Upper lobe of left lung (tissue), 6 donors: ENCODE results near the gene NKAIN2. TPM values are rescaled to one million over a fixed set of nuclear protein-coding genes. Genes with fewer than 3 reads are reported as not detected.
"Not testable (repeated sequence)": the region's sequence is repeated elsewhere in the genome, so short reads cannot be mapped to it uniquely, and the experiment has no call there.

Experiments
- ATAC-seq, 2 donors: fragments of 200-7000 bp; cut with Tn5 transposase; one replicate each; pipeline ENCODE4 v1.9.1; 2022; ENCODE audit warnings: mild to moderate bottlenecking in 2 of 2, moderate library complexity in 2 of 2; ENCODE audit not compliant: low FRiP score in 2 of 2
- DNase-seq, 2 donors: peaks; one replicate each; pipeline ENCODE4 v3.0.0-alpha.2; 2019 to 2020
- H3K27ac ChIP-seq, 4 donors: fragments of 200-600 bp; sonication (generic); one replicate each; pipeline ENCODE4 v1.5.1; 2016 to 2019
- H3K27me3 ChIP-seq, 4 donors: fragments of 200-600 bp; sonication (generic); one replicate each; pipeline ENCODE4 v1.5.1; 2017 to 2019
- H3K36me3 ChIP-seq, 4 donors: fragments of 200-600 bp; sonication (generic); one replicate each; pipeline ENCODE4 v1.5.1; 2016 to 2019
- H3K4me1 ChIP-seq, 4 donors: fragments of 200-600 bp; sonication (generic); one replicate each; pipeline ENCODE4 v1.5.1; 2018 to 2019
- H3K4me3 ChIP-seq, 4 donors: fragments of 200-600 bp; sonication (generic); one replicate each; pipeline ENCODE4 v1.5.1; 2017 to 2019; ENCODE audit warnings: mild to moderate bottlenecking in 2 of 4, moderate library complexity in 1 of 4
- H3K9me3 ChIP-seq, 4 donors: fragments of 200-600 bp; sonication (generic); one replicate each; pipeline ENCODE4 v1.5.1; 2018 to 2019
- EP300 ChIP-seq, 4 donors: sonication (generic); formaldehyde crosslinking; IDR thresholded peaks; one replicate each; pipeline ENCODE4 v1.5.1; 2017; ENCODE audit warnings: antibody characterized with exemption in 4 of 4, control low read depth in 2 of 4
- POLR2A ChIP-seq, 4 donors: fragments of 450-650 bp; IDR thresholded peaks; one replicate each; pipeline ENCODE4 v1.5.1; 2016 to 2017; ENCODE audit warnings: antibody characterized with exemption in 4 of 4, mild to moderate bottlenecking in 2 of 4
- POLR2AphosphoS5 ChIP-seq, 2 donors: sonication (generic); formaldehyde crosslinking; IDR thresholded peaks; one replicate each; pipeline ENCODE4 v1.5.1; 2017; ENCODE audit warnings: antibody characterized with exemption in 2 of 2
- WGBS, 2 donors: methylation state at CpG; one replicate each; pipeline ENCODE4 v1.1.5; 2017 to 2018; 5-methylcytosine and 5-hydroxymethylcytosine counted together
- total RNA-seq, 6 donors: library from RNA; depleted of rRNA in 4 of 6; stranded (reverse); fragments of >200 nt in 4 of 6; gene quantifications; one replicate each; pipeline versions ENCODE4 v1.1.0 to v1.2.1, GENCODE V29; 2016 to 2021
- TF ChIP-seq, protein P1 (sequence below), 6 experiments: fragments of 450-650 bp in 4 of 6; fragments of 200-600 bp in 2 of 6; sonication (generic) in 2 of 6; IDR thresholded peaks; one replicate each; pipeline ENCODE4 v1.5.1; 2016 to 2019; ENCODE audit warnings: antibody characterized with exemption in 6 of 6
- donor health status: DM: no; HTN: no; CAD: no; lungs with moderate emphysema.
- donor health status: DM: no; HTN: yes; CAD: no; lungs with severe emphysema.

NKAIN2 gene
- total RNA-seq, 6 donors from 2014 or later, result 0.13 to 0.20 TPM; not detected in 4

DNA sequence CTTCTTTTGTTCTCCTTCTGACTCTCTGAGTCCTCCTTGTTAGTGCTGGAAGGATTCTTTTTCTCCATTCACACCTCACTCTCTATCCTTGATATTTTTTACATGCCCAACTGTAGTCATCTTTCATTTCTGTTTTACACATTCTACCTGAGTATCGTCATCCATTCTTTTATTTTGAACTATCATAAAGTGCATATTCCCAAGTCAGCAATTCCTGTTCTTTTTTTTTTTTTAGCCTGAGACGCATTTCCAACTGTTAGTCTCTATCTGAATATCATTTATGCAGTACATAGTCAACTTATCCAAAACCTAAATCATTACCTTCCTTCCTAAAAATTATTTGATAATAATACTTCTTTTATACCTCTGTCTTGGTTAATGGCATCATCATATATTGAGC lies 207.5 kb downstream of the NKAIN2 start:
- no peaks in the 10 kb centered on the region for H3K9me3 ChIP-seq
- H3K27ac ChIP-seq, result no peak overlapping the region
- 94 to 95% methylated on average over 2 of the region's 2 CpGs for WGBS, 2 donors
- no peaks in the 10 kb centered on the region for H3K27me3 ChIP-seq
- no peak overlapping the region for H3K4me3 ChIP-seq
- TF ChIP-seq, protein P1, sequence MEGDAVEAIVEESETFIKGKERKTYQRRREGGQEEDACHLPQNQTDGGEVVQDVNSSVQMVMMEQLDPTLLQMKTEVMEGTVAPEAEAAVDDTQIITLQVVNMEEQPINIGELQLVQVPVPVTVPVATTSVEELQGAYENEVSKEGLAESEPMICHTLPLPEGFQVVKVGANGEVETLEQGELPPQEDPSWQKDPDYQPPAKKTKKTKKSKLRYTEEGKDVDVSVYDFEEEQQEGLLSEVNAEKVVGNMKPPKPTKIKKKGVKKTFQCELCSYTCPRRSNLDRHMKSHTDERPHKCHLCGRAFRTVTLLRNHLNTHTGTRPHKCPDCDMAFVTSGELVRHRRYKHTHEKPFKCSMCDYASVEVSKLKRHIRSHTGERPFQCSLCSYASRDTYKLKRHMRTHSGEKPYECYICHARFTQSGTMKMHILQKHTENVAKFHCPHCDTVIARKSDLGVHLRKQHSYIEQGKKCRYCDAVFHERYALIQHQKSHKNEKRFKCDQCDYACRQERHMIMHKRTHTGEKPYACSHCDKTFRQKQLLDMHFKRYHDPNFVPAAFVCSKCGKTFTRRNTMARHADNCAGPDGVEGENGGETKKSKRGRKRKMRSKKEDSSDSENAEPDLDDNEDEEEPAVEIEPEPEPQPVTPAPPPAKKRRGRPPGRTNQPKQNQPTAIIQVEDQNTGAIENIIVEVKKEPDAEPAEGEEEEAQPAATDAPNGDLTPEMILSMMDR (IDR thresholded peaks at IDR 0.05), result no peak
- TF ChIP-seq POLR2A (IDR thresholded peaks at IDR 0.05), result no peak
- TF ChIP-seq POLR2AphosphoS5 (IDR thresholded peaks at IDR 0.05), result no peak
- TF ChIP-seq EP300 (IDR thresholded peaks at IDR 0.05), result no peak
- ATAC-seq (no peak), DNase-seq (no peak)
- H3K36me3 ChIP-seq, result no peaks in the 10 kb centered on the region
- no peaks in the 10 kb centered on the region for H3K4me1 ChIP-seq

DNA sequence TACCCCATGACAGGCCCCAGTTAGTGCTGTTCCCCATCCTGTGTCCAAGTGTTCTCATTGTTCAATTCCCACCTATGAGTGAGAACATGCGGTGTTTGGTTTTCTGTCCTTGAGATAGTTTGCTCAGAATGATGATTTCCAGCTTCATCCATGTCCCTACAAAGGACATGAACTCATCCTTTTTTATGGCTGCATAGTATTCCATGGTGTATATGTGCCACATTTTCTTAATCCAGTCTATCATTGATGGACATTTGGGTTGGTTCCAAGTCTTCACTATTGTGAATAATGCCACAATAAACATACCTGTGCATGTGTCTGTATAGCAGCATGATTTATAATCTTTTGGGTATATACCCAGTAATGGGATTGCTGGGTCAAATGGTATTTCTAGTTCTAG lies 218.4 kb downstream of the NKAIN2 start:
- not testable (repeated sequence) for ATAC-seq

DNA sequence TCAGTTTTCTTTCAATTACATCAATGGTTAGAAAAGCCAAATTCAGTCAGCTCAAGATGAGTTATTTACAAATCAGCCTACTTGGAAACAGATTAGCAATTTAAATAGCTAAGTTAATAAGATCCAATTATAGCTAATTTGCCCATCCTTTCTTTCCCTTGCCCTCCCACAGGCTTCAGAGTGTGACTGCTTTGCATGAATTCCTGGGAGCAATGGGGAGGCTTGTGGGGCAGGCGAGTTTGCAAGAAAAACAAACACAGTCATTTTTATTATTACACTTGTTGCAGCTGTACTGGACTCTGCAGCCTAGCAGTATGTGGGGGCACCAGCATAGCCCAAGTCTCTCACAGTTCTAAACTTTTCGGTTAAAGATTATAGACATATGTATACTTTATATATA lies 219.0 kb downstream of the NKAIN2 start:
- TF ChIP-seq, protein P1 (IDR thresholded peaks at IDR 0.05), result no peak
- TF ChIP-seq EP300 (IDR thresholded peaks at IDR 0.05) (no peak), POLR2A (IDR thresholded peaks at IDR 0.05) (no peak), POLR2AphosphoS5 (IDR thresholded peaks at IDR 0.05) (no peak)
- Histone ChIP-seq H3K36me3 (no peaks in the 10 kb centered on the region), H3K4me1 (no peaks in the 10 kb centered on the region), H3K27me3 (no peaks in the 10 kb centered on the region), H3K27ac (no peak overlapping the region), H3K4me3 (no peak overlapping the region), H3K9me3 (no peaks in the 10 kb centered on the region)
- DNase-seq (no peak), ATAC-seq (no peak)
- WGBS, 2 donors, result 79 to 97% methylated on average over 2 of the region's 2 CpGs

More for the DNA sequence above, 218.4 kb downstream of the NKAIN2 start:
- not testable (repeated sequence) for DNase-seq, H3K27ac ChIP-seq, H3K36me3 ChIP-seq, H3K9me3 ChIP-seq, H3K27me3 ChIP-seq, H3K4me3 ChIP-seq, H3K4me1 ChIP-seq
- WGBS, 2 donors, result 100% methylated on average over 1 of the region's 1 CpG; no CpG with 5 or more reads in 1 of the 2 donors

DNA sequence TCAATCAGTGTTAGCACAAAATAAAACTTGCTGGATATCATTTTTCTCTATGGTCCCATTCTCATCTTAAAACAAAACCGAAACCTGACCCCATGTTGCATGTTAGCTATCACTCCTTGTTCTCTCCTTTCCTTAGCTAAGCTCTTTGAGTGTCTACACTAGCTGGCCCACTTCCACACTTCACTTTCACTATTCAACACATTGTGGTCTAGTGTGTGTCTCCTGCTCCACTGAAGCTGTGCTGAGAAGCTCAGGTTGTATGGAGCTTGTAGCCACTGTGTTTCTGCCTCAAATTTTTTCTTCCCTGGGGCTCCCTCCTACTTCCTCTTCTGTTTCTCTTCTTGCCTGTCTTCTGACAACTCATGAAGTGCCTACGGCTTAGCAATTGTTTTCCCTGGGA lies 223.0 kb downstream of the NKAIN2 start:
- H3K36me3 ChIP-seq, result no peaks in the 10 kb centered on the region
- DNase-seq (no peak), ATAC-seq (no peak)
- no peaks in the 10 kb centered on the region for H3K9me3 ChIP-seq
- no peak overlapping the region for H3K4me3 ChIP-seq
- no peaks in the 10 kb centered on the region for H3K27me3 ChIP-seq
- H3K4me1 ChIP-seq, result no peaks in the 10 kb centered on the region
- WGBS, 2 donors, result 74 to 80% methylated on average over 2 of the region's 2 CpGs
- no peak for TF ChIP-seq POLR2A (IDR thresholded peaks at IDR 0.05)
- TF ChIP-seq POLR2AphosphoS5 (IDR thresholded peaks at IDR 0.05), result no peak
- TF ChIP-seq, protein P1 (IDR thresholded peaks at IDR 0.05), result no peak
- no peak for TF ChIP-seq EP300 (IDR thresholded peaks at IDR 0.05)
- no peak overlapping the region for H3K27ac ChIP-seq

DNA sequence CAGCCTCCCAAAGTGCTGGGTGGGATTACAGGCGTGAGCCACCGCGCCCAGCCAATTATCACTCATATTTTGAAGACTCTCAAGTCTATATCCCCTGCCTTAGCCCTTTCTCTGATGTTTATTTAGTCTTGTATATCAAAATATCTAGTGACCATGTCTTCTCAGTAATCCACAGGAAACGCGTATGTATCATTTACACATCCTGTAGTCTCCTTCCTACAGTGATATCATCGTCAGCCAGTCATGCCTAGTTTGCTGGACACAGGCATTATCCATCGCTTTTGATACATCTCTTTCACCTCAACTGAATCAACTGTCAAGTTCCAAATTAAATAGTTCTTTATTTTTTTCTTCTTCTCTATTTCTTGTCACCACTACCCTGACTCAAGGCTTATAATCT lies 223.7 kb downstream of the NKAIN2 start:
- no peaks in the 10 kb centered on the region for H3K27me3 ChIP-seq
- H3K27ac ChIP-seq, result no peak overlapping the region
- H3K4me1 ChIP-seq, result no peaks in the 10 kb centered on the region
- no peaks in the 10 kb centered on the region for H3K9me3 ChIP-seq
- no peak for DNase-seq
- no peak overlapping the region for H3K4me3 ChIP-seq
- no peak for ATAC-seq
- WGBS, 2 donors, result 88 to 94% methylated on average over 7 of the region's 7 CpGs
- TF ChIP-seq POLR2A (IDR thresholded peaks at IDR 0.05), result no peak
- TF ChIP-seq POLR2AphosphoS5 (IDR thresholded peaks at IDR 0.05), result no peak
- TF ChIP-seq, protein P1 (IDR thresholded peaks at IDR 0.05), result no peak
- H3K36me3 ChIP-seq, result no peaks in the 10 kb centered on the region
